Stimulated activated CD4-positive, alpha-beta T cell treated with anti-CD3 and anti-CD28 coated beads, Interleukin-15, amount 100 ng/mL, for 1 hour (primary cell): Measurements from ENCODE around the gene KIFC3.
"Not testable (repeated sequence)": the region's sequence is repeated elsewhere in the genome, so short reads cannot be mapped to it uniquely, and the experiment has no call there.

Source experiments
- DNase-seq, 2 donors: peaks; one replicate each; pipeline ENCODE4 v3.0.0-alpha.2; 2020; ENCODE audit warnings: low read depth in 1 of 2, low spot score in 1 of 2

KIFC3 gene

DNA sequence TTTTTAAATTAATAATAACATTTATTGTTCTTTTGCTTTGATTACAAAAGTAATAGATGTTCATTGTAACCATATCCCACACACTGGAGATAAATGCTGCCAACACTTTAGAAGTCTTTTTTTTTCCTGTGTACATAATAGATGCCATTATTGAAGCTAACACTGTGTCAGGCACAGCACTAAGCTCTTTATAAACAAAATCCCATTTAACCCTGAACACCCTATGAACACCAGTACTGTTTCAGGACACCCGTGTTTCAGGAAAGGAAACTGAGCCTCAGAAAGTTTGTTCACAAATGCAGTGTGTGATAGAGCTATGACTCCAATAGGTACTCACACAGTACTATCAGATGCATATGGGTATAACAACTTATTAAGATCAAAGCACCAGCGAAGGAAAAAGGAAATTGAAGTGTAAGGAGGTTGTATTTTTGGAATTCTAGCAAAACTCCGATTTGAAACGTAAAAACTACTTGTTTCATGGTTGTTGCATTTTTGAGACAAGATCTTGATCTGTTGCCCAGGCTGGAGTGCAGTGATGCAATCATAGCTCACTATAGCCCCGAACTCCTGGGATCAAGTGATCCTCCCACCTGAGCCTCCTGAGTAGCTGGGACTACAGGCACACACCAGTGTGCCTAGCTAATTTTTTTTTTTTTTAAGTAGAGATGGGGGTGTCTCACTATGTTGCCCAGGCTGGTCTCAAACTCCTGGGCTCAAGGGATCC is 2.0 kb upstream of the KIFC3 start:
- no peak for DNase-seq

DNA sequence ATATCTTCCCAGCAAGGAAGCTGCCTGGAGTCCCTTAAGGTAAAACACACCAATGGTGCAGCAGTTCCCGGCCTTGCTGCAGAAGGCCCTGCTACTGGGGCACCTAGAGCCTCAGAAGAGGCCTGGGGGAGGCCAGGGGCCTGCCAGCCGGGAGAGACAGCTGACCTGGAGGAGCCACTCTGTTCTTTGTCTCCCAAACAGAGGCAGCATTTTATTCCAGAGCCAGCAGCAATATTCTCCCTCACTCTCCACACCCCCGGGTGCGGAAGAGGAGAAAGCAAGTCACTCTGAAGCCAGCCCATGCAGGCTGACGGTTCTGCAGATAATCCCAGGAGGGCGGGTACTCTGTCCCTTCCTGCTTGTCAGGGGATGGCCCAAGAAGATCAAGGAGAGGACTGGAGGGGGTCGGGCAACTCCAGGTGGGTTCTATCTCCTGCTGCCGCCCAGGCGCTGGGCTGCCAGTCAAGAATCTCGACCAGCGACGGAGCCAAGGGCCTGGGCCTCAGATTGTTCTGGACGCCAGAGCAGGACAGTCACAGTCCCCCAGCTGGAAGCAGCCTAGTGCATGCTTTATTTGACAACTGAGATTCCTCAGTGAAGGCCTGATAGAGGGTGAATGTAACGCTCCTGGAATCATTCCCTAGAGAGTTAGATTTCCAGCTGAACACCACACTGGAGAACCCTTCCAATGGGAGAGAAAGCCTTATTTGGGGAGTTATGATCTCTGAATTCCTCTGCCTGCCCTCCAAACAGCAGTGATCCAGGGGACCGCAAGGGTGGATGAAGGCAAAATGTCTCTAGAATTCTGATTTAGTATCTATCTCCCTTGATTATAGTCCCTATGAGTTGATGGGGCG is 1.1 kb upstream of the KIFC3 start:
- DNase-seq: no peak

DNA sequence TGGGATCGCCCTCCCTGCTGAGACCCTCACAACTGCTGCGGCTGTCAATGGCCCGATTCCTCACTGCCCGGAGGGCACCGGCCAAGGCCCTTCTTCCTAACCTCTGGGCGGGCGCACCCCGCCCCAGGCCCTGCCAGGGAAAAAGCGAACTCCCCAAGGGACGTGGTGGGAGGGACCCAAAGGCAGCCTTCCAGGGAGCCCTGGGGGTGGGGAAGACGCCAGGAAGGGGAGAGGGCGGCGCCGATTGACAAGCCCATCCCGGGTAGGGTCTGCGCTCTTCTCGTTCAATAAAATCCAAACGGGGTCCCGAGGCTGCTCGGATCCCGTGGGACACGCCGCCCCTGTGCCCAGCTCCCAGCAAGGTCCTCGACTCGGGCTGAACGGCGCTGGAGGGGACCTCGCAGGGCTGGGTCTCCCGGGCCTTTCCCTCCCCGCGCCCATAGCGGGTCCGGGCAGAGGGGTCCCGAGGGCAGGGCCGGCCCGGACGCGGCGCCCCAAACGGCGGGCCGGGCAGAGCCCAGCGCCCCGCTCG is 416 bp downstream of the KIFC3 start:
- no peak for DNase-seq

DNA sequence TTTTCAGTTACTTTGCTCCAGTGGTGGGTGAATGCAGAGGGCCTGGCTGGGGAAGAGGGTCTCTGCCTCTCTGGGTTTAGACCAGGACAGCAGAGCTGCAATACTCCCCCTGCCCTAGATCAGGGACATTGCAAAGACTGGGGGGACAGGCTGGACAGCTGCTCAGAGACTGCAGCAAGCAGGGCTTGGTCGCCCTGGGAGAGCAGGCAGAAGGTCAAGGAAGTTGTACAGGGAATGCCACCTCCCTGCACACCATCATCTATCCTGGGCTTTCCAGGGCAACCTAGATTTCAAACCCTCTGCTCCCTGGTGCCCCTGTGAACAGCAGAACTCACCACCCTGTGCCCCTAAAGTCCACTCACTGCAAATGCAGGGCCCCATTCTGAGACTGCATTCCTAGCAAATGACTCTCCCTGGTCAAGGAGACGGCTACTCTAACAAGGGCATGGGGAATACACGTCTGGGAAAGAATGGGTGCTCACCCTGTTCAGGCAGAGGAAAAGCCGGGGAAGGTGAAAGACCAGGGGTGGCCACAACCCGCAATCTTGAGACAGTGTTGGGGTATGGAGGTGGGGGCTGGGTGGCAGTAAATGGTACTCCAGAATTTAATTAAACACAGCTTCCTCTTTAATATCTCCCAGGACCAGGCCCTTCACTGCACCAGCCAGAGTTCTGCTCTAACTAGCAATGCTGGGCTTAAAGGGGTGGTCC is 1.0 kb downstream of the KIFC3 start:
- no peak for DNase-seq

DNA sequence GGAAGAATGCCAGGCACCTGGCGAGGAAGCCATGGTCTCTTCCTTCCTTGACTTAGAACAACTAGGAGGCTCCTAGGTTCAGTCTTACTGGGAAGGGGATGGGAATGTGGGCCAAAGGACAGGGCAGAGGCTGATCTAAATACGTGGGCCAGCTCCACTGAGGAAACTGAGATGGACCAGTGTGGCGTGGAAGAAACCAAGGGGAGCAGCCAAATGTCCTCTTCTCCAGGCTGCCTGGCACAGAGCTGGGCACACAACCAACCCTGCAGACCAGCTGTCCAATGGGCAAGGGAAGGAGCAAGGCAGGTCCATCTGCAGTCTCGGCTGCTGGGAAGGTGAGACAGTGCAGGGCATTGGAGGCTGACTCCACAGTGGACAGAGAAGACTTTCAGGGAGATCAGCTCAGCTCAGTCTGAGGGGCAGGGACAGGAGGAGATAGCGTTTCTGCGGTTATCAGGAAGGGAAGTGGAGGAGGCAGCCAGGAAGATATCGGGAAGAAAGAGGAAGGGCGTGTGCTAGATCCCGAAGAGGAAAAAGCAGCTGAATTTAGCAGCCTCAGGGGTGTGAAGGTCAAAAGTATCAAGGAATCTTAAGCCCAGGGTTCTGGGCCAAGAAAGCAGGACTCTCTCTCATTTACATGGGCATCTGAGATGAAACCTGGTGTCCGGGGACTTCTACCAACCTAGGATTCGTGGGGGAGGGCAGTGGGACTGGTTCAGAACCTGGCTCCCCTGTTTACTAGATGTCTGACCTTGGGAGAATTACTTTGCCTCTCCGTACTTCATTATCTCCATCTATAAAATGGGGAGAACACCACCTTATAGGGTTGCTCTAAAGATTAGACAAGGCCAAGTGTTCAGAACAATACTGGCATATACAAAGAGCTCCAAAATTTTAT is 1.8 kb downstream of the KIFC3 start:
- no peak for DNase-seq

DNA sequence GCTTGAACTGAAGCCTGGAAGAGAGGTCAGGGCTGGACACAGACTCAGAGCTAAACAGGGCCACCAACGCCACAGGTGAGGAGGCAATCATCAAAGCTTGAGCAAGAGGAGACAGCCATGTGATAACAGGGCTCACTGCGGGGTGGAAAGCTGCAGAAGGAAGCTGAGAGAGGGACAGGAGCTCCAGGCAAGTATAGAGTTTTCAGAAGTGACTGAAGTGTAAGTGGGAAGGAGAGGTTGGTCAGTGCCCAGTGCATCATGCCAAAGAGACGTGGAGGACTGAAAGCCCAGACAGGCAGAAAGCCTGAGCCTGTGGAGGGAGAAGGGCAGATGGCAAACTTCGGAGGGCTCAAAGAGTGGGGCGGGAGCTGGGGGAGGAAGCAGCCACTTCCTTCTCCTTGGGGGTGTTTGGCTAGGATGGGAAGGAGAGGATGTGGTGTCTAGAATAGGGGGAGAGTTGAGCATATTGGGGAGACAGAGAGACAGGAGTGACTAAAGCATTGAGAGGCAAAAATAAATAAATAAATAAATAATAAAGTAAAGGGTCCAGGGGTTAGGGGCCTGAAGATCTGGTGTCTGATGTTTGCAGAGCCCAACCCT is 2.6 kb downstream of the KIFC3 start:
- DNase-seq: no peak

DNA sequence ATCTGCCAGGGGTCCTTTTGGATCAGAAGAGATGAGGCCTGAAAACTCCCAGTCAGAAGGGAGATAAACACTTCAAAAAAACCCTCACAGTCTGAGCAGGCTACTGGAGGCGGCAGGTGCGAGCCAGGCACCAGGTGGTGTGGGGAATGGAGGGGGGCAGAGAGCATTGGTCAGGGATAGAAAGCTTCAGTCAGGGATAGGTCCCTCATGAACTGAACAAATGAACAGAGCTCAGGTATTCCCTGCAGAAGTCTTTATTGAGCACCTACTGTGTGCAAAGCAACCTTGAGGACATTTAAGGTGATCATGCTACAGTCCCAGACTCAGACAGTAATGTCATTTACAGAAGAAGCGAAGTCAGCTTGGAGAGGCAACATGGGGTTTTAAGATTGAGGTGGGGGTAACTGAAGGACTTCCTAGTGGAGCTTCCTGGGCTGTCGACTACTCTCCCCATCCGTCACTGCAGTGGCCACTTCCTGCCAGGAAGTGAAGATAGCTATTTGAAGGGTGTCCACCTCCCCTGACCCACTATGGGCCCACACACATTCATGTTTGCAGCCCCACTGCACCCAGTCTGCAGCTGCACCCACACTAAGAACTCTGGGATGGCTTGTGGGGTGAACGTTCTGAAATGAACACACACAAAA is 3.2 kb downstream of the KIFC3 start:
- no peak for DNase-seq

DNA sequence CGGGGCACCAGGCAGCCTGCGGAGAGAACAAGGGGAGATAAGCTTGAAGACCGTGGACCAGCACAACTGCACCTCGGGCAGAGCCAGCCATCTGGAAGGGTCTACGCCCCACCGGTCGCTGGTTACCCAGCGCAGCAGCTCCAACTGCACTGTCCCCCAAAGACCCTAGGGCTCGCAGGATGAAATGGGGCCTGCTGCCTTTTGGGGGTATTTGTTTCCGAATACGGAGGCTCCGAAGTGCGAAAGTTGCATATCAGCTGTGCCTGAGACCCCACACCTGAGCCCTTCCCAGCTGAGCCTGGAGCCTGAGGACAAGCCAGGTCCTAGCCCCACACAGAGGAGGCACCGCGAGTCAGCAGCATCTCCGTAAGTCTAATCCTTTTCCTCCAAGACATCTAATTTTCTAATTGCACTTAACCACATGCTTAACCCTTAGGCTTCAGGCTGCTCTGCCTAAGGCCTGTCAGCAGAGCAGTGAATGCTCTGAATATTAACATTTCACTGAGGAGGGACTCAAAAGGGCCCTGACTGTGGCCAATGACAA is 4.0 kb downstream of the KIFC3 start:
- DNase-seq: no peak

DNA sequence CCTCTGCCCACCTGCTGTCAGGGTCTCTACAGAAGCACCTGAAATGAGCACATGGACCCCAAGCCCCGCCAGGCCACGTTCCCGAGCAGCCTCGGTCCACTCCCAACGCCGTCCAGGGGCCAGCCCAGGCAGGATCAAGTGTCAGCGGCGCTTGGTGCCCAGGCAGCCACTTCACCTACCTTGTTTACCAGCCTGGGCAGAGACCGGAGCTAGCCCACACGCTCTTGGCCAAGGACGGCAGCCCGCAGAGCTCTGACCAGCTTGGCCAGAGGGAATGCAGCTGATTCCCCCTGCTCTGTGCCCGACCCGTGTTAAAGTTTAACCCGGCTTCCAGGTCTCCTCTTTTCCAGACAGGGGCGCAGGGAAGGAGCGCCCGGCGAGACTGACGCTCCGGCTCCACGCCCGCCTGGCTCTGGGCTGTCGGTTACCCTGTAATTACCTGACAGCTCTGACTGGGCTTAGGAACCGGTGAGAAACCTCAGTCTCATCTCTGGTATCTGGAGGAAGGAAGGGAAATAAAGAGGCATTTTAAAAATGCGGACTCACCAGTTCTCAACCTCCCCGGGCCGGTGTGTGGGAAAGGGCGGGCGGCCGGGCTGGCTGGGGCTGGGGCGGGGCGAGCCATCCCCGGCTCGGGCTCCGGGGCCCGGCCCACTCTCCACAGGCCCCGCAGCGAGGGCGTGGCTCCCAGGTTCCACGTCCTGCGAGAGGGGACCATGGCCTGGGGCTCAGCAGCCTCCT is 4.6 kb downstream of the KIFC3 start:
- DNase-seq: no peak

DNA sequence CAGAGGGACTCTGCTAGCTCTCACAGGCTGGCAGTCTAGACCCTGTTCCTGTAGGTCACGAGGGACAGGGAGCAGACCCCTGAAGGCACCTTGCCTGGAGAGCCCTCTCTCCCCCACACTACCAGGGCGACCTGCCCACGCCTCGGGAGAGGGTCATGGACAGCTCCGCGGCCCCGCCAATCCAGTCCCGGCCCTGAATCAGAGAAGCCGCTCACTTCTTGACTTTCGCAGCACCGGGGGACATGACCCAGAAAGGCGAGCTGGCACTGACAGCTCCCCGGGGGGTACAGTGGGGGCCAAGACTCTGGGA is 5.1 kb downstream of the KIFC3 start:
- DNase-seq: no peak

DNA sequence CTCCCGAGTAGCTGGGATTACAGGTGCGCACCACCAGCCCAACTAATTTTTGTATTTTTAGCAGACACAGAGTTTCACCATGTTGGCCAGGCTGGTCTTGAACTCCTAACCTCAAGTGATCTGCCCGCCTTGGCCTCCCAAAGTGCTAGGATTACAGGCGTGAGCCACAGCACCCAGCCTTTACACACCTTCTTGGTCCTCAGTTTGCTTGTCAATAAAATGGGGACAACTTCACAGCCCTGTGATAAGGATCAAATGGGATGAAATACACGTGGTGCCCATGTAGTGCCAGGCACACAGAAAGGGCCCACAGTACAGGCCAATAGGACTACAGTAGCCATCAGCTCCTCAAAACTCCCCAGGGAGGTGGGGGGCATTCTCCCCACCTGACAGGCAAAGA is 6.3 kb downstream of the KIFC3 start:
- DNase-seq: not testable (repeated sequence)

DNA sequence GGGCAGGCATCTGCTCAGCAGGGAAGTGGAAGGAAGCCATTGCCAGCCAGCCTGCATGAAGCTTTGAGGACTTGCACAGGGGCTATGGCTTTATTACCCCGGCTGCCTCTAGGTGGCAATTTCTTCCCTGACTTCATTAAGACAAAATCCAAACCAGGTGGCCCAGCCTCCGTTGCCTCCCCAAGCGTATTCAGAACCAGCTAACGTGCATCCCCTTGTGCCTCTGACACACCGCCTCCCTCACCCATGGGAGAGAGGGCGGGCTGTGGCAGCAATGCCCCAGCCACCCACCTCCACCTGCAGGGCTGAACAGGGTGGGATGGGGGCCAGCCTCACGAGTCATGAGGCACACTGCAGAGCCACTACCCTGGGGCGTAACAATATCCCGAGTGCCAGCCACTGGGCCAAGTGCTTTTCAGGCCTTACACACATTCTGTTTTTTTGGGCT is 6.8 kb downstream of the KIFC3 start:
- DNase-seq: no peak

DNA sequence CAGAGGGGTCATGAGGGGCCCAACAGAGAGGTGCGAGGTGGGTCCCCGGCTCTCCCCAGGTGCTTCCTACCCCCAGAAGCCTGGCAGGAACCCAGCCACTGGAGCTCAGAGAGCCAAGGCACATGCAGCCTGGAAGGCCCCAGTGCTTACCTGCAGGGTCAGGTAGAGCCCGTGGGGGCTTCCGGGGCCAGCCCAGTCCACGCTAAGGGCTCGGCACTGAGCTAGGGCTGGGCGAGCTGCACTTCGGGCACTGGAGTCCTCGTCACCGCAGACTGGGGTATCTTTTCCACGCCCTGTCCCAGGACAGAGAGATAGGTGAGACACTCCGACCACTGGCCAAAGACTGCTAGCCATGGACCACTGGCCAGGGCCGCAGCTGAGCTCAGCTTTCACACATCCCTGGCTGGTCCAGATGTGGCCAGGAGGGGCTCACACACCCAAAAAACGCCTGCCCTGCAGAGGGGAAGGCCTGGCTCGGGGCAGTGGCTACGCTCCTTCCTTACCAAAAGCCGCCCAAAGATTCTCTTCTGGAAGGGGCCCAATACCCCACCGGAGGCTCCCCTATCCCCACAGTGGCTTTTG is 7.4 kb downstream of the KIFC3 start:
- no peak for DNase-seq

DNA sequence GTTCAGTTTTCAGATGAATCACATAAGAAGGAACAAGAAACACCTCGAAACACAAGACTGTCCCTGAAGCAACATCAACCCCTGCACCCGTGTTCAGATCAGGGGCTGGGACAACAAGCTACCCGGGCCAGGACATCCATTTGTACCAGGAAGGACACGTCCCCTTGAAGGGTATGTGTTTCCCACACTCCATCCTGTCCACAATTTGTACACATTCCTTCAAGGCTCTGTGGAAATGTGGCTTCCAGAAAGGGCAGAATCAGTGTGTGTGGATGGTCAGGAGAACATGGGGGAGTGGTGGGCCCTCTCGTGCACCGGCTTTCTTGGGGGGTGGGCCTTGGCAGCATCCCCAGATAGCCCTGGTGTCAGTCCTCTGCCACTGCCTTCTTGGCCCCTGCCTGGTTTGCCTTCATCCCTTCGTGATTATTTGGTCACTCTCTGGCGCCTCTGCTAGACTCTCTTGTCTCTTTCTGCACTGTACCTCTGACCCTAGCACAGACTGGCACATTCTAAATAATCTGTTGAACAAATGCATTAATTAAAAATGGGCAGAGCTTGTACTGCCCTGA is 10.3 kb downstream of the KIFC3 start:
- no peak for DNase-seq

DNA sequence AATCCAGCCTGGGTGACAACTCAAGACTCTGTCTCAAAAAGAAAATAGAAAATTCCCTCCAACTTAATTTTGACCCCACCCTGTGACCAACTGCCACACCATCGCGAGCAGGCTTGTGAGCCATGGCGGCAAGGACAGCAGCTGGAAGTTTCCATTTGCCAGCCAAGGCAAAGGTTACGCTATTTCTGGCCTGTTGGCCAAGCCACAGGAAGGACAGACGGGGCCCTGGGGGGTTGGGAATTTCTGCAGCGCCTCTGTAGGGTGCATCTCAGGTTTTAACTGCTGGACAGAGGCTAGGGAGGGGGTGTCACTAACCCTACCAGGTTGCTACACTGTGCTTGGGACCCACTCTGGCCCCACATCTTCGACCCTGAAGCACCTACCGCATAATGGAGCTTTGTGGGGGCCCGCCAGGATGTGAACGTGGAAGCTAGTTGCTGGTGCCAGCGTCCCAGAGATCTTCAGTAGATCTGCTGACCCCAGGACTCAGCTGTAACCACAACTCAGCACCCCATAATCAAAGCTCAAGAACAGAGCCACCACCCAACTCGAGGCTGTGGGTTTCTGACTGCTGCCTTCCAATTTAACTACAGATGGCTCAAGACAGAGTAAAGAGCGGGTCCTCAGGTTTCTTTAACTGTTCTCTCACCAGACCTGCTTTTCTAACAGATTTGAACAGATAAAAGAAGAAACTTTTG is 10.9 kb downstream of the KIFC3 start:
- DNase-seq: no peak

DNA sequence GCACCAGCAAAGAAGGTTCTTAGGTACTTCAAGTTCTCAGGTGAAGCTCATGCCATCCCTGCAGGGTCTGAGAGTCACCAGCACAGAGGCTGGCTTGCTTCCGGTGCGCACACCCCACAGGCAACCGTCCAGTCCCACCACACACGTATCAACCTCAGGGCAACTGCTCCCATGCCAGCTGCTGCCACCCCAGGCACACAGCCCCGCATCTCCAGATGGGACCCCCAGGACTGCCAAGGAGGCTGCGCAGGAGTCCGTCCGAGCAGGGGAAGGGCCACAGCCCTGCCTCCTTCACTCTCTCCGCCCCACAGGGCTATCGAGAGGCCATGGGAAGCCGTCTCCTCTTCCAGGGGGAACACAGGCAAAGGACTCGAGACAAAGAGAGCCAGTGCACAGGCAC is 13.3 kb downstream of the KIFC3 start:
- no peak for DNase-seq

DNA sequence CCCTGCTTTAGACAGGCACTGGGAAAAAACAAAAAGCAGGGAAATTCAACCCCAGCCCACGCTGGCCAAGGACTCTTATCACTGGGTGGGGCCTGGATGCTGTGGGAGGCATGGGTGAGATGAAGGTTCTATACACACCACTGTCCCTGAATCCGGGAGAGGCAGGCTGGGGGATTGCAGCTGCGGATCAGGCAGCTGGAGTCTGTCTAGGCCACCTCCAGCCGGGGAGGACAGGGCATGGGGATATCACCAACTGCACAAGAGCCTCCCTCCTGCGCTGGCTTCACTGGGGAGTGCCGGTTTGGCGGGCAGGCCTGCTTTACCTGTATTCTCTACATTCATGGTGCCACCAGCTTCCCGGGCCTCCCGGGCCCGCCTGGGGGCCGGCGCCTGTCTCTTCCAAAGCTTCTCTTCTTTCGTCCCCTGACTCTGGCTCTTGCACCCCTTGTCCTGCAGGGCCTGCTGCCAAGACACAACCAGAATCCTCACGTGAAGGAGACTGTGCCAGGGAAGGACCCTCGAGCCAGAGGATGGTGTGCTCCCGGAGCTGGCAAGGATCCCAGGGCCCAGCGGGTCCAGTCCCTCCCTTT is 13.9 kb downstream of the KIFC3 start:
- DNase-seq: no peak
